H1 (cell line): ENCODE results near the gene SH3PXD2A. TPM values are rescaled to one million over a fixed set of nuclear protein-coding genes. Genes with fewer than 3 reads are reported as not detected.

ENCODE experiments used
- CTCF ChIA-PET: fragments of 300-600 bp; sonication (Branson Sonifier 250); formaldehyde crosslinking; loops from one replicate; lab custom pipeline; 2021; ENCODE audit not compliant: partially characterized antibody; lab: Charles Lee
- POLR2A ChIA-PET: fragments of 300-600 bp; sonication (Branson Sonifier 250); formaldehyde crosslinking; loops from one replicate; lab custom pipeline; 2021; ENCODE audit warnings: inconsistent platforms; ENCODE audit not compliant: partially characterized antibody; lab: Charles Lee
- DNase-seq, 2 experiments: peaks; one replicate each; pipeline versions ENCODE4 v3.0.0 to v3.0.0-alpha.2; 2010 to 2022; ENCODE audit warnings: low spot score in 2 of 2, low read depth in 1 of 2, mixed read lengths in 1 of 2
- FAIRE-seq: peaks from 2 replicates; lab custom pipeline; 2011; peaks lifted over from hg19 to GRCh38; lab: Jason Lieb, UNC
- H2AFZ ChIP-seq: 2 replicates; pipeline ENCODE4 v1.8.1; 2012; ENCODE audit warnings: low read length, inconsistent platforms
- H2AK5ac ChIP-seq: 2 replicates; pipeline ENCODE4 v1.6.1; 2013; ENCODE audit warnings: low read depth, low read length
- H2BK120ac ChIP-seq: replicated peaks from 2 replicates; pipeline ENCODE3; 2013; ENCODE audit warnings: low read depth, low read length, inconsistent platforms
- H2BK12ac ChIP-seq: 2 replicates; pipeline ENCODE4 v1.6.1; 2013; ENCODE audit warnings: low read depth, low read length
- H2BK15ac ChIP-seq: 2 replicates; pipeline ENCODE4 v1.6.1; 2013; ENCODE audit warnings: low read length
- H2BK20ac ChIP-seq: 2 replicates; pipeline ENCODE4 v1.6.1; 2013; ENCODE audit warnings: low read length
- H2BK5ac ChIP-seq: 2 replicates; pipeline ENCODE4 v1.6.1; 2013; ENCODE audit warnings: low read depth, low read length
- H3K14ac ChIP-seq: 2 replicates; pipeline ENCODE4 v1.6.1; 2013; ENCODE audit warnings: inconsistent platforms; ENCODE audit not compliant: insufficient read length
- H3K18ac ChIP-seq: 2 replicates; pipeline ENCODE4 v1.6.1; 2013; ENCODE audit warnings: low read length; ENCODE audit errors: extremely low read depth
- H3K23ac ChIP-seq: 2 replicates; pipeline ENCODE4 v1.6.1; 2013; ENCODE audit warnings: inconsistent platforms; ENCODE audit not compliant: insufficient read length
- H3K23me2 ChIP-seq: 2 replicates; pipeline ENCODE4 v1.6.1; 2013; ENCODE audit warnings: low read depth, low read length
- H3K27ac ChIP-seq: 2 replicates; pipeline ENCODE4 v1.6.1; 2011; ENCODE audit warnings: low read depth, low read length, inconsistent platforms
- H3K27me3 ChIP-seq, 4 experiments: replicated peaks in 1 of 4; 1 replicate in 1 of 4; 2 replicates in 3 of 4; pipeline versions ENCODE4 v1.6.1 to v1.8.1; 2011 to 2013; ENCODE audit warnings: low read length in 3 of 4, mild to moderate bottlenecking in 3 of 4, inconsistent platforms in 2 of 4, mixed read lengths in 2 of 4, moderate library complexity in 1 of 4; ENCODE audit not compliant: control insufficient read depth in 3 of 4, insufficient read depth in 3 of 4; ENCODE audit errors: extremely low read depth in 1 of 4
- H3K36me3 ChIP-seq, 4 experiments: 2 replicates each; pipeline versions ENCODE4 v1.6.1 to v1.8.1; 2011 to 2013; ENCODE audit warnings: mild to moderate bottlenecking in 4 of 4, low read length in 3 of 4, moderate library complexity in 2 of 4, control low read depth in 1 of 4, inconsistent platforms in 1 of 4; ENCODE audit not compliant: insufficient read depth in 4 of 4, control insufficient read depth in 2 of 4
- H3K4ac ChIP-seq: replicated peaks from 2 replicates; pipeline ENCODE3; 2013; ENCODE audit warnings: low read length, low read depth, mixed read lengths, inconsistent platforms; ENCODE audit not compliant: insufficient read length
- H3K4me1 ChIP-seq, 4 experiments: replicated peaks in 1 of 4; 1 replicate in 1 of 4; 2 replicates in 3 of 4; pipeline versions ENCODE4 v1.6.1 to v1.8.1; 2011 to 2013; ENCODE audit warnings: low read length in 3 of 4, inconsistent platforms in 2 of 4, mixed read lengths in 1 of 4; ENCODE audit not compliant: insufficient read depth in 4 of 4, control insufficient read depth in 3 of 4
- H3K4me2 ChIP-seq, 2 experiments: 2 replicates each; pipeline versions ENCODE4 v1.6.1 to v1.8.1; 2011 to 2013; ENCODE audit warnings: low read depth in 2 of 2, low read length in 2 of 2, control low read depth in 1 of 2, inconsistent platforms in 1 of 2, mild to moderate bottlenecking in 1 of 2; ENCODE audit not compliant: insufficient read depth in 1 of 2
- H3K4me3 ChIP-seq, 4 experiments: fragments of 200-600, 300-600 bp in 1 of 4; sonication (generic), shearing (Covaris generic), sonication (Bioruptor Twin) in 1 of 4; 2 replicates each; pipeline versions ENCODE4 v1.5.1 to v1.8.1; 2011 to 2016; ENCODE audit warnings: low read length in 4 of 4, low read depth in 3 of 4, control low read depth in 2 of 4, inconsistent platforms in 2 of 4, mild to moderate bottlenecking in 2 of 4, mixed read lengths in 1 of 4, moderate library complexity in 1 of 4; ENCODE audit not compliant: insufficient read depth in 2 of 4; ENCODE audit errors: extremely low read depth in 1 of 4
- H3K56ac ChIP-seq: replicated peaks from 2 replicates; pipeline ENCODE3; 2013; ENCODE audit warnings: low read depth, mild to moderate bottlenecking, mixed read lengths, low read length, inconsistent platforms; ENCODE audit not compliant: insufficient read length
- H3K79me1 ChIP-seq: 2 replicates; pipeline ENCODE4 v1.6.1; 2013; ENCODE audit warnings: low read depth, low read length, control low read depth
- H3K79me2 ChIP-seq, 2 experiments: 2 replicates each; pipeline versions ENCODE4 v1.6.1 to v1.8.1; 2012 to 2013; ENCODE audit warnings: low read length in 2 of 2, mild to moderate bottlenecking in 2 of 2, inconsistent platforms in 1 of 2; ENCODE audit not compliant: insufficient read depth in 2 of 2, control insufficient read depth in 1 of 2
- H3K9ac ChIP-seq, 4 experiments: replicated peaks in 1 of 4; 1 replicate in 1 of 4; 2 replicates in 3 of 4; pipeline versions ENCODE4 v1.6.1 to v1.8.1; 2011 to 2013; ENCODE audit warnings: low read depth in 3 of 4, low read length in 3 of 4, control low read depth in 2 of 4, mild to moderate bottlenecking in 2 of 4, moderate library complexity in 2 of 4, inconsistent platforms in 1 of 4; ENCODE audit errors: extremely low read depth in 1 of 4
- H3K9me3 ChIP-seq, 2 experiments: 2 replicates each; pipeline versions ENCODE4 v1.6.1 to v1.8.1; 2012 to 2013; ENCODE audit warnings: mild to moderate bottlenecking in 2 of 2, moderate library complexity in 2 of 2, control low read depth in 1 of 2, inconsistent platforms in 1 of 2, low read depth in 1 of 2, low read length in 1 of 2, mixed read lengths in 1 of 2; ENCODE audit not compliant: insufficient read depth in 2 of 2
- H4K20me1 ChIP-seq, 2 experiments: replicated peaks in 1 of 2; 2 replicates each; pipeline versions ENCODE3 to v1.8.1; 2011 to 2013; ENCODE audit warnings: inconsistent platforms in 2 of 2, low read length in 2 of 2, mild to moderate bottlenecking in 1 of 2; ENCODE audit not compliant: insufficient read depth in 2 of 2, control insufficient read depth in 1 of 2
- H4K5ac ChIP-seq: 2 replicates; pipeline ENCODE4 v1.6.1; 2013; ENCODE audit warnings: low read length, low read depth, mixed read lengths, inconsistent platforms; ENCODE audit not compliant: insufficient read length
- H4K8ac ChIP-seq: 2 replicates; pipeline ENCODE4 v1.8.0; 2013; ENCODE audit warnings: mild to moderate bottlenecking, moderate library complexity, low read length, inconsistent platforms; ENCODE audit not compliant: insufficient read depth; ENCODE audit errors: extremely low read depth
- H4K91ac ChIP-seq: replicated peaks from 2 replicates; pipeline ENCODE3; 2013; ENCODE audit warnings: low read length, mixed read lengths, inconsistent platforms; ENCODE audit not compliant: insufficient read length
- BRCA1 ChIP-seq: IDR thresholded peaks from 2 replicates; pipeline ENCODE4 v1.6.1; 2012; ENCODE audit warnings: low read depth, low read length, improper control_type of control experiment
- FOSL1 ChIP-seq: IDR thresholded peaks from 2 replicates; pipeline ENCODE4 v1.6.1; 2011; ENCODE audit warnings: mild to moderate bottlenecking, low read depth, low read length, moderate library complexity; ENCODE audit not compliant: insufficient read depth
- SP4 ChIP-seq: IDR thresholded peaks from 2 replicates; pipeline ENCODE4 v1.6.1; 2012; ENCODE audit warnings: low read length, inconsistent platforms
- WGBS, 2 experiments: shearing (Covaris generic) in 1 of 2; methylation state at CpG; one replicate each; pipeline versions ENCODE4 v1.1.6 to v1.1.7; 2013 to 2015; ENCODE audit warnings: low lambda C conversion rate in 2 of 2, mixed read lengths in 2 of 2, inconsistent platforms in 1 of 2, low coverage in 1 of 2, missing lambda C conversion rate in 1 of 2; ENCODE audit not compliant: insufficient replicate concordance in 2 of 2, insufficient coverage in 1 of 2, insufficient read length in 1 of 2; ENCODE audit errors: extremely low coverage in 1 of 2, missing lambda C conversion rate in 1 of 2; 5-methylcytosine and 5-hydroxymethylcytosine counted together
- polyA plus RNA-seq, 7 experiments: library from polyadenylated mRNA; depleted of rRNA in 3 of 7; stranded (reverse) in 5 of 7; unstranded in 2 of 7; fragments of >200 nt in 5 of 7; fragments of 200-250 nt in 2 of 7; gene quantifications; 1 replicate in 5 of 7; 2 replicates in 1 of 7; 4 replicates in 1 of 7; pipeline versions ENCODE4 v1.2.1 to v1.2.3, GENCODE V29; 2011 to 2013; ENCODE audit warnings: missing spikeins in 2 of 7, mixed read lengths in 2 of 7
- total RNA-seq: library from RNA; stranded (reverse); fragmentation: NEBNext Ultra II Directional; extraction: Animal tissue kit (Norgen Biotek cat#: 25700); gene quantifications from 2 replicates; pipeline ENCODE4 v1.2.1, GENCODE V29; 2021

Gene SH3PXD2A
- total and polyA plus RNA-seq, 2 of the 8 experiments (the other 6 are each of a cell fraction or from before 2014, with no cell fraction given): 5.4 to 16.3 TPM

DNA sequence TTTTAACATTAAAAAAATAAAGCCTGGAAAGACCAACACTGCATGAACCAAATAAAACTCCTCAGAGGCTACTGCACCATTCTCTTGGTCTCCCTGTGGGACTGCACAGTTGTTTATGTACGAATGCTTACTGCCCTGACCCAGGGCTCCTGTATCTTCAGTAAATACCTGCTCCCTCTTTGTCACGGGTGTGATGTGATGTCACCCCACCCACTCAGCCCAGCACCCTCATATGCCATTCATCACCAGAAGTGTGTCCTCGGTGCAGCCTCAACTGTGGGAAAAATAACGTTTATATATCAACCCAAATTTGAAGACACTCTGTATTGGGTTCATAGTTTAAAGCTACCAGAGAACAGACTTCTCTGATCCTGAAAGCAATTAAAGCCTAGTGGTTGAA is 14.0 kb upstream of the SH3PXD2A start:
- Histone ChIP-seq H3K56ac (no peak overlapping the region), H3K79me1 (no peaks in the 10 kb centered on the region), H3K14ac (no peak overlapping the region), H2BK12ac (no peak overlapping the region), H3K27ac (no peak overlapping the region), H2BK20ac (no peak overlapping the region), H2BK15ac (no peak overlapping the region), H2BK120ac (no peak overlapping the region), H2AK5ac (no peak overlapping the region), H2BK5ac (no peak overlapping the region), H3K23me2 (no peaks in the 10 kb centered on the region), H3K9me3 (peaks cover 2 to 8% of the 10 kb centered on the region in 2 experiments; a peak in 1 of 4 replicates), H3K23ac (no peak overlapping the region), H4K20me1 (no peaks in the 10 kb centered on the region), H3K4me2 (no peak overlapping the region), H2AFZ (no peak overlapping the region), H4K5ac (no peak overlapping the region), H3K4ac (no peak overlapping the region), H3K4me1 (peaks cover 0 to 8% (median 1%) of the 10 kb centered on the region in 4 experiments; a peak in 1 of 7 replicates), H4K8ac (no peak overlapping the region), H3K36me3 (no peaks in the 10 kb centered on the region), H3K18ac (no peak overlapping the region), H3K4me3 (no peak overlapping the region), H3K79me2 (no peaks in the 10 kb centered on the region), H3K9ac (no peak overlapping the region), H4K91ac (no peak overlapping the region), H3K27me3 (no peaks in the 10 kb centered on the region)
- ChIA-PET CTCF (interaction anchor here (1.0 to 10.0 kb wide), 9 partner anchors 9 to 157 kb away, joined by 3 to 75 read pairs (median 4); no protein-coding TSS in a partner anchor), POLR2A (no interaction called here)
- DNase-seq (no peak), FAIRE-seq (no peak)
- TF ChIP-seq BRCA1 (no peak), FOSL1 (no peak), SP4 (no peak)
- whole genome bisulfite sequencing, 2 experiments: 89% methylated on average over 4 of the region's 4 CpGs; no CpG with 5 or more reads in 1 of the 2 experiments
